Heart left ventricle (tissue), 16 donors: ENCODE data around the gene HUS1B. TPM values are rescaled to one million over a fixed set of nuclear protein-coding genes. Genes with fewer than 3 reads are reported as not detected.

Experiments used
- ATAC-seq, 4 donors: fragments of 200-7000 bp; cut with Tn5 transposase; one replicate each; pipeline ENCODE4 v1.9.1; 2020 to 2022; ENCODE audit warnings: moderate library complexity in 4 of 4, mild to moderate bottlenecking in 3 of 4, moderate number of reproducible peaks in 1 of 4
- DNase-seq, 5 donors: peaks; one replicate each; pipeline ENCODE4 v3.0.0-alpha.2; 2020
- H3K27ac ChIP-seq, 12 donors: fragments of 200-600 bp; sonication (generic) in 4 of 12; one replicate each; pipeline versions ENCODE4 v1.5.0 to v1.8.0; 2016 to 2022; ENCODE audit warnings: mild to moderate bottlenecking in 2 of 12
- H3K27me3 ChIP-seq, 9 donors: fragments of 200-600 bp; sonication (generic) in 2 of 9; one replicate each; pipeline versions ENCODE4 v1.5.1 to v1.8.0; 2016 to 2022; ENCODE audit warnings: mild to moderate bottlenecking in 3 of 9
- H3K36me3 ChIP-seq, 9 donors: fragments of 200-600 bp; sonication (generic) in 2 of 9; one replicate each; pipeline versions ENCODE4 v1.5.0 to v1.8.0; 2018 to 2022; ENCODE audit warnings: mild to moderate bottlenecking in 2 of 9
- H3K4me1 ChIP-seq, 12 donors: fragments of 200-600 bp; sonication (generic) in 4 of 12; one replicate each; pipeline versions ENCODE4 v1.5.0 to v1.8.0; 2016 to 2022; ENCODE audit warnings: mild to moderate bottlenecking in 3 of 12
- H3K4me3 ChIP-seq, 12 donors: fragments of 200-600 bp; sonication (generic) in 4 of 12; one replicate each; pipeline versions ENCODE4 v1.5.0 to v1.8.0; 2017 to 2022; ENCODE audit warnings: mild to moderate bottlenecking in 9 of 12, moderate library complexity in 4 of 12
- H3K9me3 ChIP-seq, 12 donors: fragments of 200-600 bp; sonication (generic) in 4 of 12; one replicate each; pipeline versions ENCODE4 v1.5.0 to v1.8.0; 2016 to 2022; ENCODE audit warnings: mild to moderate bottlenecking in 1 of 12
- POLR2A ChIP-seq, 2 donors: fragments of 450-650 bp; IDR thresholded peaks; one replicate each; pipeline ENCODE4 v1.6.1; 2017; ENCODE audit warnings: antibody characterized with exemption in 2 of 2, mild to moderate bottlenecking in 2 of 2, moderate library complexity in 2 of 2
- WGBS, 4 donors: extraction: QIAGEN DNeasy Blood & Tissue Kit in 2 of 4; methylation state at CpG; one replicate each; pipeline versions ENCODE4 v1.1.5 to v1.1.7; 2013 to 2018; 5-methylcytosine and 5-hydroxymethylcytosine counted together
- intact Hi-C, 10 donors: fragments of 100-400 bp; cut with DNase I; formaldehyde crosslinking; loops; one replicate each; pipeline versions ENCODE4 v1.11.1 to v1.14.2; 2022
- polyA plus RNA-seq, 2 donors: library from polyadenylated mRNA; stranded (reverse); fragments of 200-250 nt; gene quantifications; one replicate each; pipeline ENCODE4 v1.2.3, GENCODE V29; 2013
- total RNA-seq, 9 donors: library from RNA; depleted of rRNA in 2 of 9; stranded (reverse); fragments of >200 nt in 2 of 9; fragmentation: NEBNext Ultra II Directional in 3 of 9; extraction: Animal tissue kit (Norgen Biotek cat#: 25700) in 3 of 9; gene quantifications; one replicate each; pipeline versions ENCODE4 v1.1.0 to v1.2.4, GENCODE V29; 2016 to 2023
- TF ChIP-seq, protein P1 (sequence below), 12 donors: fragments of 200-600 bp; sonication (generic) in 4 of 12; IDR thresholded peaks; one replicate each; pipeline versions ENCODE4 v1.5.0 to v1.8.0; 2018 to 2022; ENCODE audit warnings: antibody characterized with exemption in 12 of 12, mild to moderate bottlenecking in 5 of 12
- donor health status: ischemic (EF 13 %, LVEDD 7.1; RV severe dilation, severe dysfunction).
- donor health status: healthy with polysubstance abuse.
- donor health status: DM: no; HTN: yes; CAD: no.
- donor health status: DM: no; HTN: no; CAD: no.
- donor health status: ischemic (EF 25% LVEDD 6.9; RV normal size, moderate dysfunction).
- donor health status: ischemic (EF 25% LVEDD 5.7; RV mildly dilated, moderate dysfunction).
- donor health status: healthy.
- donor health status: DM: yes; HTN: yes; CAD: no.
- donor health status: ischemic (EF 35%, LVEDD 5.7; RV mildly dilated, moderate dysfunction).
- donor health status: nonischemic (EF 11% LVEDD 7.7; RV severe dilation, severe dysfunction).
- donor health status: DM: yes; HTN: yes; CAD: no.
- donor health status: PGD.
- donor health status: ischemic (EF 29% LVEDD 5.4; RV normal size, mild dysfunction).
- donor health status: nonischemic (EF 23%, LVEDD 6.1; RV moderate dilation, normal function).

The HUS1B gene
- total and polyA plus RNA-seq, 11 donors: 0.19 to 0.80 (median 0.39) TPM; not detected in 6

- no peaks in the 10 kb centered on the region for H3K36me3 ChIP-seq
- WGBS, 4 donors: 49 to 54% (median 52%) methylated on average over 4 of the region's 4 CpGs
- ATAC-seq (no peak), DNase-seq (no peak)
- H3K9me3 ChIP-seq: peaks cover 0 to 16% (median 7%) of the 10 kb centered on the region in 12 donors
- H3K27ac ChIP-seq: no peak overlapping the region
- H3K4me1 ChIP-seq: peaks cover 0 to 5% (median 0%) of the 10 kb centered on the region in 12 donors
- no peaks in the 10 kb centered on the region for H3K27me3 ChIP-seq
- no peak for TF ChIP-seq POLR2A (IDR thresholded peaks at IDR 0.05)
- TF ChIP-seq, protein P1, sequence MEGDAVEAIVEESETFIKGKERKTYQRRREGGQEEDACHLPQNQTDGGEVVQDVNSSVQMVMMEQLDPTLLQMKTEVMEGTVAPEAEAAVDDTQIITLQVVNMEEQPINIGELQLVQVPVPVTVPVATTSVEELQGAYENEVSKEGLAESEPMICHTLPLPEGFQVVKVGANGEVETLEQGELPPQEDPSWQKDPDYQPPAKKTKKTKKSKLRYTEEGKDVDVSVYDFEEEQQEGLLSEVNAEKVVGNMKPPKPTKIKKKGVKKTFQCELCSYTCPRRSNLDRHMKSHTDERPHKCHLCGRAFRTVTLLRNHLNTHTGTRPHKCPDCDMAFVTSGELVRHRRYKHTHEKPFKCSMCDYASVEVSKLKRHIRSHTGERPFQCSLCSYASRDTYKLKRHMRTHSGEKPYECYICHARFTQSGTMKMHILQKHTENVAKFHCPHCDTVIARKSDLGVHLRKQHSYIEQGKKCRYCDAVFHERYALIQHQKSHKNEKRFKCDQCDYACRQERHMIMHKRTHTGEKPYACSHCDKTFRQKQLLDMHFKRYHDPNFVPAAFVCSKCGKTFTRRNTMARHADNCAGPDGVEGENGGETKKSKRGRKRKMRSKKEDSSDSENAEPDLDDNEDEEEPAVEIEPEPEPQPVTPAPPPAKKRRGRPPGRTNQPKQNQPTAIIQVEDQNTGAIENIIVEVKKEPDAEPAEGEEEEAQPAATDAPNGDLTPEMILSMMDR (IDR thresholded peaks at IDR 0.05): no peak
- intact Hi-C loops: no loop called here
- H3K4me3 ChIP-seq: no peak overlapping the region
Measured at GRCh38 chr6:650098-650497, 6.8 kb downstream of the HUS1B start.

DNA sequence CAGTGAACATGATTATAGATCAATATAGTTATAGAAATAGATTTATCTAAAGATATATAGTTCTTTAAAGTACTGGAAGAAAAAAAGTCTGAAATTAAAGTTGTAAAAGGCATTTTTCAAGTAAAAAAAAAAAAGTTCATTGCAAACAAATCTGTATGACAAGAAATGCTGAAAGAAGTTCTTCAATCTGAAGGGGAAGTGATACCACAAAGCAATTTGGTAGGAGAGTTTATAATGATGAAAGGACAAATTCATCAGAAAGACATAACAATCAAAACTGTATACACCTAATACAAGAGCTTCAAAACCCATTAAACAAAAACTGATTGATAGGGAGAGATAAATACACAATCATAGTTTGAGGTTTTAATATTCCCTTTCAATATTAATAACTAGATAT lies 14.1 kb downstream of the HUS1B start:
- intact Hi-C loops: no loop called here
- TF ChIP-seq POLR2A (IDR thresholded peaks at IDR 0.05): no peak
- TF ChIP-seq, protein P1 (IDR thresholded peaks at IDR 0.05): no peak
- no peaks in the 10 kb centered on the region for H3K27me3 ChIP-seq
- no peak overlapping the region for H3K4me3 ChIP-seq
- peaks cover 0 to 5% (median 0%) of the 10 kb centered on the region in 12 donors for H3K4me1 ChIP-seq
- no peaks in the 10 kb centered on the region for H3K9me3 ChIP-seq
- H3K36me3 ChIP-seq: peaks cover 0 to under 1% (median 0%) of the 10 kb centered on the region in 9 donors
- ATAC-seq (no peak), DNase-seq (no peak)
- H3K27ac ChIP-seq: no peak overlapping the region

DNA sequence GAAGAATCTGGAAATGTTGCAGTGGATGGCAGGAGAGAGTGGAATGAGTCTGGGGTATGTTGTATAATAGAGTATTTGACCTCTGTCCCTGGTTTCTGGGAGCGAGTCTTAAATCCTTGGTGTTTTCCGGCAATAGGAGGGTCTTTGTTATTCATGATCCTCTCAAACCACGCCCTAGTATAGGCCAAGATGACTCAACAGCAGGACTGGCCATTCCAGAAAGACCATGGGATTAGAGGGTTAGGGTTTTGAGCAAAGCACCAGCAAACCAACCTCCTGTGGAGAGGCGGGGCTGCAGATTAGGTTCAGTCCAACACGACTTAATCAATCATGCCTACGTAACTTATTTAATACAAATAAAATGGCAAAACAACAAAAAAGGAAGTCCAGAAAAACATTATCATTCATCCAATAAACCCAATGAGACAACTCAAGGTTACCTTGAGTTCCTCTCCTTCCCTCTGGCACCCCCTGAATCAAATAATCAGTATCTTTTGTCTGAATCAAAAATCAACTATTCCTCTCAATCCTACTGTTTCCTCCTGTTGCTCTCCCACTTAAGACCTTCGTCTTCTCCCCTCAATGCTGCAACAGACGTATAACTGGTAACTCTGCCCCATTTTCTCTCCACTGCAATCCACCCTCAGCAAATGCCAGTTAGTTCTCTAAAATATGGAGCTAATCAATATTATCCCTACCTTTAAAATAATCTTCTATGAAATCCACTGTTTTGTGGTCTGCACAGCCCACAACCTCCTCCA lies 15.5 kb downstream of the HUS1B start:
- Histone ChIP-seq H3K27me3 (no peaks in the 10 kb centered on the region), H3K9me3 (no peaks in the 10 kb centered on the region), H3K4me3 (no peak overlapping the region), H3K4me1 (peaks cover 0 to 3% (median 0%) of the 10 kb centered on the region in 12 donors), H3K27ac (no peak overlapping the region), H3K36me3 (peaks cover 0 to 14% (median 12%) of the 10 kb centered on the region in 9 donors)
- 96 to 98% (median 98%) methylated on average over 8 of the region's 8 CpGs for WGBS, 4 donors
- no peak for ATAC-seq
- no peak for DNase-seq
- intact Hi-C loops: no loop called here
- TF ChIP-seq, protein P1 (IDR thresholded peaks at IDR 0.05): no peak
- no peak for TF ChIP-seq POLR2A (IDR thresholded peaks at IDR 0.05)

GRCh38 chr6:636488-636887 lies 20.4 kb downstream of the HUS1B start:
- no peaks in the 10 kb centered on the region for H3K9me3 ChIP-seq
- 70 to 77% (median 75%) methylated on average over 5 of the region's 5 CpGs for WGBS, 4 donors
- DNase-seq (no peak), ATAC-seq (no peak)
- TF ChIP-seq, protein P1 (IDR thresholded peaks at IDR 0.05): no peak
- H3K36me3 ChIP-seq: peaks cover 0 to 37% (median 30%) of the 10 kb centered on the region in 9 donors
- intact Hi-C loops: no loop called here
- no peaks in the 10 kb centered on the region for H3K27me3 ChIP-seq
- H3K27ac ChIP-seq: no peak overlapping the region
- no peak overlapping the region for H3K4me3 ChIP-seq
- H3K4me1 ChIP-seq: no peaks in the 10 kb centered on the region
